OCI-LY3 (cell line): ENCODE measurements around the gene HOXA5.

Source experiments
- H2AFZ ChIP-seq: fragments of 200-600, 300-600 bp; shearing (Covaris generic); 2 replicates; pipeline ENCODE4 v1.6.0; 2014; ENCODE audit warnings: antibody characterized with exemption, low read depth, low read length
- H3K27ac ChIP-seq: fragments of 200-600, 300-600 bp; sonication (generic); 2 replicates; pipeline ENCODE4 v1.5.1; 2014; ENCODE audit warnings: mild to moderate bottlenecking, low read length, moderate library complexity, mixed read lengths
- H3K27me3 ChIP-seq: fragments of 200-600, 300-600 bp; sonication (generic); 2 replicates; pipeline ENCODE4 v1.6.1; 2014; ENCODE audit warnings: low read depth, low read length, mixed read lengths
- H3K36me3 ChIP-seq: fragments of 200-600, 300-600 bp; sonication (generic); replicated peaks from 2 replicates; pipeline ENCODE3; 2014; ENCODE audit warnings: low read depth, low read length, mixed read lengths
- H3K4me1 ChIP-seq: fragments of 300-600, 200-600 bp; sonication (generic); 2 replicates; pipeline ENCODE4 v1.6.1; 2014; ENCODE audit warnings: low read length, mixed read lengths
- H3K4me2 ChIP-seq: fragments of 200-600, 300-600 bp; sonication (generic); 2 replicates; pipeline ENCODE4 v1.6.1; 2014; ENCODE audit warnings: low read length, mixed read lengths
- H3K4me3 ChIP-seq: fragments of 300-600, 200-600 bp; sonication (generic); 2 replicates; pipeline ENCODE4 v1.5.1; 2014; ENCODE audit warnings: antibody characterized with exemption, mild to moderate bottlenecking, low read length, moderate library complexity
- H3K79me2 ChIP-seq: fragments of 300-600, 200-600 bp; shearing (Covaris generic); 2 replicates; pipeline ENCODE4 v1.6.1; 2014; ENCODE audit warnings: mild to moderate bottlenecking, low read length, mixed read lengths
- H3K9ac ChIP-seq: fragments of 300-600, 200-600 bp; shearing (Covaris generic); 2 replicates; pipeline ENCODE4 v1.6.0; 2014; ENCODE audit warnings: mild to moderate bottlenecking, low read length, moderate library complexity
- H3K9me3 ChIP-seq: fragments of 200-600, 300-600 bp; shearing (Covaris generic); 2 replicates; pipeline ENCODE4 v1.6.1; 2014; ENCODE audit warnings: low read length, mixed read lengths; ENCODE audit not compliant: insufficient read depth
- H4K20me1 ChIP-seq: fragments of 200-600, 300-600 bp; sonication (generic); 2 replicates; pipeline ENCODE4 v1.6.1; 2016; ENCODE audit warnings: low read length, mixed read lengths; ENCODE audit not compliant: insufficient read depth
- CTCF ChIP-seq: fragments of 200-600, 300-600 bp; sonication (generic); IDR thresholded peaks from 2 replicates; pipeline ENCODE4 v1.5.1; 2014; ENCODE audit warnings: antibody characterized with exemption, low read length, low read depth
- EZH2phosphoT487 ChIP-seq: fragments of 200-600 bp; shearing (Covaris generic); IDR thresholded peaks from 2 replicates; pipeline ENCODE4 v1.6.1; 2018; ENCODE audit warnings: antibody characterized with exemption, mixed run types, low read depth

The HOXA5 gene

DNA sequence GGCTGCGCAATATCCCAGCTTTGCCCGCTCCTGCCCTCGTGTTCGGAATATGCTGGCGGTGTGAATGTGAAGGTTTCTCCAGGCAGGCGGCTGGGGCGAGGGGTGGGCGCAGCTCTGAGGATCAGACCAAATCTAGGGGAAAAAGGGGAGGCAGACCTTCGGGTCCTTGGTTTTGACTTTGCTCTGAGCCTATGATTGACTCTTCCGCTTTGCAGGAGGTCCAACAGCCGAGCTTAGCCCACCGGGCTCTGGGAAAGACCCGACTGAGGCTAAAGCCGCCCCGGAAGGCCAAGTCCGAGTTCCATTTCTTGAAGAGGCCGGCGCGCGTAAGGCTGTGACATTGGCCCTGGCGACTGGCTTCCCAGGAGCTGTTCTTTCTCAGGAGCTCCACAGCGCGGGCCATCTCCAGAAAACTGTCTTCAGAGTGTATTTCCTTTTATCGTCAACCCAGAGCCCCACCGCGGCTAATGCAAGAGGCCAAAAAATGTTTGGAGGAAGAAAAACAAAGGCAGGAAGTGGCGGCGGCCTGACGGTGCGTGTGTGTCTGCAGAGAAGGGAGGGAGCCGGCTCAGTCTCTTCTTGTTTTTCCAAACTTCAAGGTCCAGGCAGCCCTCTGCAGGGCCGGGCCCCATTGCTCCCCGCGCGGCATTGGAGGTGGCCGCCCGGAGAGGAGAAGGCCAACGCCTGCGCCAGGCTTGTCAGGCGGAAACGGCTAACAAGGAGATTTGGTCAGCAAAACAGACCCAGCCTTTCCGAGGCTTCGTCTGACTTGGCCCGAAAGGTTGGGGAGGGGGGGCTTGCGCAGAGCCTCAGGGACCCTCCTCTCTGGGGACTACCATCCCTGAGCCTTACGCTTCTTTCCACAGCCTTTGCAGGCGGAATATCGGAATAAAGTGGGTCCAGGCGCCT, 45.2 kb upstream of the HOXA5 start:
- no peak overlapping the region for H3K27ac ChIP-seq
- no peaks in the 10 kb centered on the region for H3K4me1 ChIP-seq
- H3K9me3 ChIP-seq = no peaks in the 10 kb centered on the region
- H3K27me3 ChIP-seq = no peaks in the 10 kb centered on the region
- no peak overlapping the region for H3K9ac ChIP-seq
- no peak overlapping the region for H3K4me3 ChIP-seq
- no peak overlapping the region for H3K4me2 ChIP-seq
- no peaks in the 10 kb centered on the region for H4K20me1 ChIP-seq
- no peak for TF ChIP-seq EZH2phosphoT487
- no peak for TF ChIP-seq CTCF
- H3K79me2 ChIP-seq = no peaks in the 10 kb centered on the region
- H2AFZ ChIP-seq = no peak overlapping the region
- no peaks in the 10 kb centered on the region for H3K36me3 ChIP-seq

- H3K4me1 ChIP-seq = no peaks in the 10 kb centered on the region
- no peaks in the 10 kb centered on the region for H3K79me2 ChIP-seq
- TF ChIP-seq CTCF = no peak
- no peak for TF ChIP-seq EZH2phosphoT487
- no peak overlapping the region for H3K27ac ChIP-seq
- no peak overlapping the region for H2AFZ ChIP-seq
- H3K9me3 ChIP-seq = no peaks in the 10 kb centered on the region
- no peak overlapping the region for H3K9ac ChIP-seq
- no peaks in the 10 kb centered on the region for H3K36me3 ChIP-seq
- no peaks in the 10 kb centered on the region for H3K27me3 ChIP-seq
- H4K20me1 ChIP-seq = no peaks in the 10 kb centered on the region
- H3K4me2 ChIP-seq = no peak overlapping the region
- no peak overlapping the region for H3K4me3 ChIP-seq
These were observed 44.2 kb upstream of the HOXA5 start for GRCh38 chr7:27187475-27188385.

GRCh38 chr7:27186668-27187474, 43.4 kb upstream of the HOXA5 start:
- TF ChIP-seq EZH2phosphoT487 (no peak), CTCF (no peak)
- H3K27me3 ChIP-seq = no peaks in the 10 kb centered on the region
- no peak overlapping the region for H3K4me3 ChIP-seq
- no peak overlapping the region for H3K4me2 ChIP-seq
- H3K9ac ChIP-seq = no peak overlapping the region
- no peak overlapping the region for H3K27ac ChIP-seq
- no peaks in the 10 kb centered on the region for H3K9me3 ChIP-seq
- H3K4me1 ChIP-seq = no peaks in the 10 kb centered on the region
- H3K36me3 ChIP-seq = no peaks in the 10 kb centered on the region
- no peaks in the 10 kb centered on the region for H3K79me2 ChIP-seq
- H2AFZ ChIP-seq = no peak overlapping the region
- no peaks in the 10 kb centered on the region for H4K20me1 ChIP-seq
